Progenitor cell of endocrine pancreas (in vitro differentiated cells): Measurements from ENCODE around the gene PGAP6. TPM values are rescaled to one million over a fixed set of nuclear protein-coding genes. Genes with fewer than 3 reads are reported as not detected.

Experiments used
- DNase-seq: peaks from one replicate; pipeline ENCODE4 v3.0.0; 2021; ENCODE audit warnings: low spot score; ENCODE audit not compliant: unreplicated experiment
- H3K27ac Mint-ChIP-seq: 2 replicates; pipeline ENCODE4 v1.8.0; 2021; ENCODE audit warnings: mild to moderate bottlenecking, moderate library complexity, mixed read lengths
- H3K27me3 Mint-ChIP-seq: 2 replicates; pipeline ENCODE4 v1.8.0; 2021; ENCODE audit warnings: mixed read lengths
- H3K36me3 Mint-ChIP-seq: 2 replicates; pipeline ENCODE4 v1.8.0; 2022; ENCODE audit warnings: mixed read lengths; ENCODE audit not compliant: insufficient read depth
- H3K4me1 Mint-ChIP-seq: 2 replicates; pipeline ENCODE4 v1.8.0; 2021; ENCODE audit warnings: low read depth, mixed read lengths
- H3K4me3 Mint-ChIP-seq: 2 replicates; pipeline ENCODE4 v1.8.0; 2021; ENCODE audit warnings: low read depth, mild to moderate bottlenecking, moderate library complexity, mixed read lengths
- H3K9me3 Mint-ChIP-seq: 2 replicates; pipeline ENCODE4 v1.8.0; 2021; ENCODE audit warnings: low read depth, mixed read lengths
- CTCF ChIP-seq: fragments of 200-600 bp; sonication (generic); IDR thresholded peaks from one replicate; pipeline ENCODE4 v1.5.0; 2021; ENCODE audit warnings: antibody characterized with exemption, mild to moderate bottlenecking; ENCODE audit not compliant: unreplicated experiment
- total RNA-seq: library from RNA; stranded (reverse); gene quantifications from 2 replicates; pipeline ENCODE4 v1.2.1, GENCODE V29; 2021

The PGAP6 gene
- total RNA-seq, 1 donor from 2014 or later, result 92.9 TPM

DNA sequence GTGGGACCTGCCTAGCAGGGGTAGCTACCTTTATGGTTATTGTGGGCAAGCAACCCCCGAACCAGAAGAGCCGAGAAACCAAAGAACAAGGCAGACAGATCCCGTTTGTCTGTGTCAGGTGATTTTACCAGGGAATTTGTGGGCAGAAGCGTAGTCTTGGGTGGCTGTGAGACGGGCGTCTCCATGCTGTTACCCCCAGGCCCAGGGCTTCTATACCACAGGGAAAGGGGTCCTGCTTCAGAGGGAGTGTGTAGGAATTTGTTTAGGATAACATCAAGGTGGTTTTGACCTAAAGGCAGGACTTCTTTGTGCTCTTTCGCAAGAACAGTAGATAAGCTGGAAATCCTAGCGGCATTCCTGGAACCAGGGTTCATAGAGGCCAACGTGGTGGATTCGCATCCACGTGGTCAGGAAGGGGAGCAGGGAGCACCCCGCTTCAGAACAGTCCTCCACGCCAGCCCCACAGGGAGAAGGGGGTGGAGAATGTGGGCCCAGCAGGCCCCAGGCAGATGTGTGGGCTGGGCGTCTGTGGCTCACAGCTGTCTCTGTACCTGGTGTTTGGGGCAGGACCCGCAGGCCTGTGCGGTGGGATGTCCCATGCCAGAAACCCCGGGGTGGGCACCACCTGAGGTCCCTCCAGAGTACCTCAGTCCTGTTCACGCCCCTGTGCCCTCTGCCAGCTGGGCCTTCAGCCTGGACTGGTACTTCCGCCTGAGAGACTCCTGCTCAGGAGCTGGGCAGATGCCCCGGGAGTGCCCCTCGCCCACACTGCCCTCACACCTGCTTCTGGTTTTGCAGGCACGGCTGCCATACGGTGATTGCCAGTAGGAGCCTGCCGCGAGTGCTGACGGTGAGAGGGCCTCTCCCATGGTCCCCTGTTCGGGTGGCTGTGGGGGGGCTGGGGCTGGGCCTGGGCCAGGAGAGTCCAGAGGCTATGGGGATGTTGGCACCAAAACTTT, 24.0 kb upstream of the PGAP6 start:
- no peak for DNase-seq
- TF ChIP-seq CTCF, result no peak
- Mint-ChIP-seq H3K27me3 (no peaks in the 10 kb centered on the region), H3K4me3 (no peak overlapping the region), H3K36me3 (peaks cover under 1% of the 10 kb centered on the region), H3K4me1 (no peaks in the 10 kb centered on the region), H3K27ac (no peak overlapping the region), H3K9me3 (no peaks in the 10 kb centered on the region)

DNA sequence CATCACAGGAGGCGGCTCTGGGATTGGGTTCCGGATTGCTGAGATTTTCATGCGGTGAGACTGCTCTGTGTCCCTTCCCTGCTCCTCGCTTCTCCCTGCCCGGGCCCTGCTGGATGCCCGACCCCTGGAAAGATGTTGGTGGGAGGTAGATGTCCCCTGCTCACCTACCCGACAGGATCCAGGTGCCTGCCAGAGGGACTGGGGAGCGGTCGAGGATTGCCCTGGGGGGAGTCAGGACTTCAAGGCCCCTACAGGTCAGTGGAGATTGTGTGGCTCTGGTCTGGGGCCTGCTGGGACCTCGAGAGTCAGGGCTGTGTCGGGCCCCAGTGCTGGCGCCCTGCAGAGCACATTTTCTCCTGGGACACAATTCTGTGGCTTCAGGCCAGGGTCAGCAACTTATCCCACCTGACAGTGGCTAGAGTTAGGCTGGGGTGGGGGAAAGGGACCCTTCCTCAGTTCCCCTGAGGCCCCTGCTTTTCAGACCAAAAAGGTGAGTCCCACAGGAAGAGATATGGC, 23.3 kb upstream of the PGAP6 start:
- Mint-ChIP-seq H3K27ac (no peak overlapping the region), H3K9me3 (no peaks in the 10 kb centered on the region), H3K4me1 (peaks cover 2% of the 10 kb centered on the region), H3K36me3 (no peaks in the 10 kb centered on the region), H3K27me3 (no peaks in the 10 kb centered on the region), H3K4me3 (no peak overlapping the region)
- no peak for DNase-seq
- TF ChIP-seq CTCF, result no peak

DNA sequence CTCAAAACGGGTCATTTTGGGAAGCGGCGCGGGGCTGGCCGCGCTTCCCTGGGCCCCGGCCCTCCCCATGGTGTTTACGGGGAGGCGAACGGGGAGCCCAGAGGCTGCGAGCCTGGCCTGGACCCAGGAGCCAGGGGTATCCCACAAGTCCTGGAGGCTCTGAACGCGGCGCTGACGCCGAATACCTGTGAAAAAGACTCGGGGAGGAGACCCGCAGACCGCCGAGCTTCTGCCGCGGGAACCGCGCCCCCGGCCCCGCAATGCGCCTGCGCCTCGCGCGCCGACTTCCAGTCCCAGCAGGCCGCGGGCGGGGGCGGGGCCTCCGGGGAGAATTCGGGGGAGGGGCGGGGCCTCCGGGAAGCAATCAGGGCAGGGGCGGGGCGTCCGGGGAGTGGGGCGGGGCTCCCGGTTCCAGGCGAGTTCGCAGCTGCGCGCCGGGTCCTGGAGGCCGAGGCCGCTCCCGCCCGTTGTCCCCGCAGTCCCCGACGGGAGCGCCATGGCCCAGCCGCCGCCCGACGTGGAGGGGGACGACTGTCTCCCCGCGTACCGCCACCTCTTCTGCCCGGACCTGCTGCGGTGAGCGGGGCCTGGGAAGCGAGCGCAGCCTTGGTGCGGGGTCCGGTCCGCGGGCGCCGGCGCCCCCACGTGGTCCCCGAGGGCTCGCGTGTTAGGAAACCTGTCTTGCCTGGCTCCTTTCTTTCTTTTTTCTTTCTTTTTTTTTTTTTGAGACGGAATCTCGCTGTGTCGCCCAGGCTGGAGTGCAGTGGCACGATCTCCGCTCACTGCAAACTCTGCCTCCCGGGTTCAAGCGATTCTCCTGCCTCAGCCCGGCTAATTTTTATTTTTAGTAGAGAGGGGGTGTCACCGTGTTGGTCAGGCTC, 19.9 kb upstream of the PGAP6 start, which contains the start of gene DECR2:
DECR2 (plus strand) TSS at position 418 of the 881 bp plus-strand sequence; CDS start at position 497, 79 bp downstream.
- DNase-seq, result peak; percentile 97
- Mint-ChIP-seq H3K27ac (peak within 1 kb of the TSS; percentile 96), H3K4me3 (peak within 1 kb of the TSS; percentile 84), H3K27me3 (no peaks in the 10 kb centered on the region), H3K4me1 (peaks cover 2% of the 10 kb centered on the region), H3K9me3 (no peaks in the 10 kb centered on the region), H3K36me3 (no peaks in the 10 kb centered on the region)
- TF ChIP-seq CTCF, result peak; percentile 52

- Mint-ChIP-seq H3K36me3 (no peaks in the 10 kb centered on the region), H3K4me3 (peak overlapping the region; percentile 81), H3K9me3 (no peaks in the 10 kb centered on the region), H3K4me1 (peaks cover 9% of the 10 kb centered on the region), H3K27me3 (no peaks in the 10 kb centered on the region), H3K27ac (peak overlapping the region; percentile 49)
- TF ChIP-seq CTCF, result no peak
- DNase-seq, result no peak
Observed at GRCh38 chr16:400061-400591, 18.3 kb upstream of the PGAP6 start.
